Trophoblast cell (in vitro differentiated cells and primary cell): ENCODE results near the gene COL4A4.

Experiments used
- DNase-seq, 2 donors: peaks; one replicate each; pipeline ENCODE4 v3.0.0-alpha.2; 2016
- H2AFZ ChIP-seq: 2 replicates; pipeline ENCODE4 v1.6.1; 2013; ENCODE audit warnings: low read length, moderate library complexity, mild to moderate bottlenecking; ENCODE audit not compliant: insufficient read depth, poor library complexity
- H2AK5ac ChIP-seq: 2 replicates; pipeline ENCODE4 v1.6.1; 2013; ENCODE audit warnings: mild to moderate bottlenecking, low read length
- H2BK120ac ChIP-seq: 2 replicates; pipeline ENCODE4 v1.6.1; 2013; ENCODE audit warnings: low read length, mild to moderate bottlenecking, moderate library complexity; ENCODE audit not compliant: insufficient read depth, poor library complexity
- H2BK12ac ChIP-seq: 2 replicates; pipeline ENCODE4 v1.6.1; 2013; ENCODE audit warnings: mild to moderate bottlenecking, low read length, moderate library complexity
- H2BK5ac ChIP-seq: 2 replicates; pipeline ENCODE4 v1.6.1; 2013; ENCODE audit warnings: low read length, low read depth, moderate library complexity, mild to moderate bottlenecking; ENCODE audit not compliant: poor library complexity
- H3K14ac ChIP-seq: 2 replicates; pipeline ENCODE4 v1.6.1; 2013; ENCODE audit warnings: mild to moderate bottlenecking, low read length
- H3K18ac ChIP-seq: 2 replicates; pipeline ENCODE4 v1.6.1; 2013; ENCODE audit warnings: mild to moderate bottlenecking, low read length
- H3K23ac ChIP-seq: 2 replicates; pipeline ENCODE4 v1.6.1; 2013; ENCODE audit warnings: low read length
- H3K27ac ChIP-seq: 2 replicates; pipeline ENCODE4 v1.5.1; 2013; ENCODE audit warnings: low read depth, mild to moderate bottlenecking, inconsistent platforms, low read length, moderate library complexity
- H3K27me3 ChIP-seq: 2 replicates; pipeline ENCODE4 v1.6.1; 2013; ENCODE audit warnings: inconsistent platforms, mild to moderate bottlenecking, low read length, moderate library complexity; ENCODE audit not compliant: insufficient read depth
- H3K36me3 ChIP-seq, 2 experiments: 1 replicate in 1 of 2; 2 replicates in 1 of 2; pipeline ENCODE4 v1.6.1; 2013; ENCODE audit warnings: low read length in 2 of 2, mild to moderate bottlenecking in 2 of 2, moderate library complexity in 1 of 2; ENCODE audit not compliant: insufficient read depth in 2 of 2, control insufficient read depth in 1 of 2
- H3K4ac ChIP-seq: 2 replicates; pipeline ENCODE4 v1.6.1; 2013; ENCODE audit warnings: low read depth, mild to moderate bottlenecking, low read length, moderate library complexity
- H3K4me1 ChIP-seq, 2 experiments: 1 replicate in 1 of 2; 2 replicates in 1 of 2; pipeline ENCODE4 v1.6.1; 2013; ENCODE audit warnings: low read length in 2 of 2, mild to moderate bottlenecking in 2 of 2, moderate library complexity in 1 of 2; ENCODE audit not compliant: insufficient read depth in 2 of 2, control insufficient read depth in 1 of 2
- H3K4me2 ChIP-seq: 2 replicates; pipeline ENCODE4 v1.6.1; 2013; ENCODE audit warnings: inconsistent platforms, mild to moderate bottlenecking, low read length, moderate library complexity
- H3K4me3 ChIP-seq: 2 replicates; pipeline ENCODE4 v1.5.1; 2013; ENCODE audit warnings: mild to moderate bottlenecking, low read depth, low read length, inconsistent platforms
- H3K79me1 ChIP-seq: one replicate; pipeline ENCODE4 v1.6.1; 2013; ENCODE audit warnings: low read length
- H3K79me2 ChIP-seq: 2 replicates; pipeline ENCODE4 v1.6.1; 2013; ENCODE audit warnings: low read length, mild to moderate bottlenecking; ENCODE audit not compliant: control insufficient read depth, insufficient read depth, poor library complexity
- H3K9ac ChIP-seq: 2 replicates; pipeline ENCODE4 v1.6.1; 2013; ENCODE audit warnings: mild to moderate bottlenecking, low read length
- H3K9me3 ChIP-seq: 2 replicates; pipeline ENCODE4 v1.6.1; 2013; ENCODE audit warnings: low read depth, mild to moderate bottlenecking, control low read depth, inconsistent platforms, low read length; ENCODE audit not compliant: insufficient read depth
- H4K12ac ChIP-seq: 2 replicates; pipeline ENCODE4 v1.6.1; 2013; ENCODE audit warnings: low read depth, mild to moderate bottlenecking, low read length, moderate library complexity
- H4K8ac ChIP-seq: 2 replicates; pipeline ENCODE4 v1.6.1; 2013; ENCODE audit warnings: low read depth, mild to moderate bottlenecking, low read length, moderate library complexity
- H4K91ac ChIP-seq: one replicate; pipeline ENCODE4 v1.6.1; 2013; ENCODE audit warnings: low read depth, mild to moderate bottlenecking, low read length, moderate library complexity
- WGBS: extraction: QIAGEN DNeasy Blood & Tissue Kit; methylation state at CpG from one replicate; pipeline ENCODE4 v1.1.7; 2013; ENCODE audit warnings: missing lambda C conversion rate; ENCODE audit not compliant: insufficient read length, insufficient coverage; ENCODE audit errors: extremely low coverage; 5-methylcytosine and 5-hydroxymethylcytosine counted together

Gene COL4A4

GRCh38 chr2:227204452-227204851, 40.4 kb upstream of the COL4A4 start:
- no peak overlapping the region for H4K12ac ChIP-seq
- peaks cover 0 to 5% of the 10 kb centered on the region in 2 experiments for H3K4me1 ChIP-seq
- H3K4me2 ChIP-seq = no peak overlapping the region
- H2AFZ ChIP-seq = no peak overlapping the region
- H3K14ac ChIP-seq = no peak overlapping the region
- no peak overlapping the region for H2AK5ac ChIP-seq
- no peaks in the 10 kb centered on the region for H3K79me2 ChIP-seq
- H3K79me1 ChIP-seq = no peaks in the 10 kb centered on the region
- H4K8ac ChIP-seq = no peak overlapping the region
- DNase-seq = no peak
- no peak overlapping the region for H2BK120ac ChIP-seq
- no peak overlapping the region for H3K27ac ChIP-seq
- WGBS = no CpG with 5 or more reads among the region's 4 CpGs
- no peak overlapping the region for H3K23ac ChIP-seq
- no peak overlapping the region for H2BK5ac ChIP-seq
- H3K4me3 ChIP-seq = no peak overlapping the region
- no peak overlapping the region for H3K9ac ChIP-seq
- H3K9me3 ChIP-seq = no peaks in the 10 kb centered on the region
- no peaks in the 10 kb centered on the region for H3K36me3 ChIP-seq
- no peak overlapping the region for H4K91ac ChIP-seq
- H2BK12ac ChIP-seq = no peak overlapping the region
- no peak overlapping the region for H3K18ac ChIP-seq
- H3K4ac ChIP-seq = no peak overlapping the region
- H3K27me3 ChIP-seq = no peaks in the 10 kb centered on the region

- H3K18ac ChIP-seq = no peak overlapping the region
- no peak overlapping the region for H4K8ac ChIP-seq
- no peak overlapping the region for H3K23ac ChIP-seq
- H3K36me3 ChIP-seq = no peaks in the 10 kb centered on the region
- no peak overlapping the region for H4K12ac ChIP-seq
- no peak overlapping the region for H2AK5ac ChIP-seq
- no peak overlapping the region for H4K91ac ChIP-seq
- H3K79me2 ChIP-seq = no peaks in the 10 kb centered on the region
- no peaks in the 10 kb centered on the region for H3K27me3 ChIP-seq
- no peak overlapping the region for H3K9ac ChIP-seq
- no peak overlapping the region for H3K4me2 ChIP-seq
- H2AFZ ChIP-seq = no peak overlapping the region
- H3K4me1 ChIP-seq = peaks cover 0 to 5% of the 10 kb centered on the region in 2 experiments
- H3K27ac ChIP-seq = no peak overlapping the region
- H2BK120ac ChIP-seq = no peak overlapping the region
- no peak overlapping the region for H3K4ac ChIP-seq
- no CpG with 5 or more reads among the region's 2 CpGs for WGBS
- no peak overlapping the region for H3K14ac ChIP-seq
- DNase-seq = no peak
- no peak overlapping the region for H3K4me3 ChIP-seq
- H3K79me1 ChIP-seq = no peaks in the 10 kb centered on the region
- H2BK5ac ChIP-seq = no peak overlapping the region
- no peak overlapping the region for H2BK12ac ChIP-seq
- no peaks in the 10 kb centered on the region for H3K9me3 ChIP-seq
Observed at GRCh38 chr2:227201771-227202170, 37.8 kb upstream of the COL4A4 start.

GRCh38 chr2:227198866-227199265, 34.9 kb upstream of the COL4A4 start:
- no peak overlapping the region for H2AFZ ChIP-seq
- H3K4ac ChIP-seq = no peak overlapping the region
- no peak overlapping the region for H4K91ac ChIP-seq
- peak; percentile 68 to 90 for DNase-seq
- no peak overlapping the region for H3K9ac ChIP-seq
- peaks cover 0 to 2% of the 10 kb centered on the region in 2 experiments for H3K4me1 ChIP-seq
- H4K8ac ChIP-seq = no peak overlapping the region
- no peak overlapping the region for H2BK5ac ChIP-seq
- H3K4me3 ChIP-seq = no peak overlapping the region
- no peaks in the 10 kb centered on the region for H3K9me3 ChIP-seq
- no peaks in the 10 kb centered on the region for H3K79me1 ChIP-seq
- H3K79me2 ChIP-seq = no peaks in the 10 kb centered on the region
- no peak overlapping the region for H2AK5ac ChIP-seq
- no peak overlapping the region for H3K18ac ChIP-seq
- H3K23ac ChIP-seq = no peak overlapping the region
- H3K4me2 ChIP-seq = no peak overlapping the region
- no peak overlapping the region for H4K12ac ChIP-seq
- no peaks in the 10 kb centered on the region for H3K27me3 ChIP-seq
- no peak overlapping the region for H2BK120ac ChIP-seq
- H3K36me3 ChIP-seq = no peaks in the 10 kb centered on the region
- H2BK12ac ChIP-seq = no peak overlapping the region
- H3K27ac ChIP-seq = no peak overlapping the region
- H3K14ac ChIP-seq = no peak overlapping the region
- WGBS = no CpG with 5 or more reads among the region's 3 CpGs

- Histone ChIP-seq H3K4me1 (peaks cover 0 to 2% of the 10 kb centered on the region in 2 experiments), H3K79me2 (no peaks in the 10 kb centered on the region)
Observed at GRCh38 chr2:227194219-227194618, 30.2 kb upstream of the COL4A4 start.

More at GRCh38 chr2:227194219-227194618, 30.2 kb upstream of the COL4A4 start:
- Histone ChIP-seq H3K9ac (no peak overlapping the region), H3K27ac (no peak overlapping the region), H3K4me2 (no peak overlapping the region), H2AFZ (no peak overlapping the region), H3K23ac (no peak overlapping the region), H2AK5ac (peak overlapping the region; percentile 47), H3K79me1 (peaks cover 1% of the 10 kb centered on the region), H3K14ac (no peak overlapping the region), H3K9me3 (no peaks in the 10 kb centered on the region), H4K12ac (no peak overlapping the region), H2BK5ac (no peak overlapping the region), H3K27me3 (no peaks in the 10 kb centered on the region), H3K18ac (no peak overlapping the region), H2BK12ac (no peak overlapping the region), H3K36me3 (no peaks in the 10 kb centered on the region), H4K8ac (no peak overlapping the region), H4K91ac (no peak overlapping the region), H3K4me3 (no peak overlapping the region), H3K4ac (no peak overlapping the region), H2BK120ac (no peak overlapping the region)
- no peak for DNase-seq
- no CpG with 5 or more reads among the region's 2 CpGs for WGBS
